ENCODE data around the gene CIAPIN1. TPM values are rescaled to one million over a fixed set of nuclear protein-coding genes. Genes with fewer than 3 reads are reported as not detected.

The CIAPIN1 gene
- total RNA-seq, 2 donors from 2014 or later = 54.9 to 67.4 TPM

GRCh38 chr16:57388359-57389086 is 58.7 kb downstream of the CIAPIN1 start:
- no peak overlapping the region for H3K9ac ChIP-seq (ENCODE audit: low read depth in 2 of 2, low read length in 2 of 2)
- no peaks in the 10 kb centered on the region for H3K27me3 ChIP-seq
- no peak overlapping the region for H3K4me3 ChIP-seq
- intact Hi-C loops (cut with DNase I) = no loop called here
- peaks cover 11% of the 10 kb centered on the region for H3K4me1 ChIP-seq
- DNase-seq = no peak
- no peaks in the 10 kb centered on the region for H3K9me3 ChIP-seq
- no peaks in the 10 kb centered on the region for H3K36me3 ChIP-seq
- TF ChIP-seq CTCF (IDR thresholded peaks at IDR 0.05) = no peak
- H3K27ac ChIP-seq = no peak overlapping the region

- H3K9me3 ChIP-seq = no peaks in the 10 kb centered on the region
- no peak overlapping the region for H3K9ac ChIP-seq (ENCODE audit: low read depth in 2 of 2, low read length in 2 of 2)
- no peaks in the 10 kb centered on the region for H3K27me3 ChIP-seq
- TF ChIP-seq CTCF (IDR thresholded peaks at IDR 0.05) = no peak
- no peak overlapping the region for H3K4me3 ChIP-seq
- no peak for DNase-seq
- no peaks in the 10 kb centered on the region for H3K36me3 ChIP-seq
- no peak overlapping the region for H3K27ac ChIP-seq
- H3K4me1 ChIP-seq = peaks cover 11% of the 10 kb centered on the region
- intact Hi-C loops (cut with DNase I) = no loop called here
Measured at GRCh38 chr16:57387598-57388354, 59.4 kb downstream of the CIAPIN1 start.

GRCh38 chr16:57386381-57386951 is 60.7 kb downstream of the CIAPIN1 start:
- TF ChIP-seq CTCF (IDR thresholded peaks at IDR 0.05) = no peak
- Histone ChIP-seq H3K27me3 (no peaks in the 10 kb centered on the region), H3K9ac (ENCODE audit: low read depth in 2 of 2, low read length in 2 of 2) (no peak overlapping the region), H3K36me3 (no peaks in the 10 kb centered on the region), H3K9me3 (no peaks in the 10 kb centered on the region), H3K4me3 (no peak overlapping the region), H3K27ac (no peak overlapping the region), H3K4me1 (peaks cover 11% of the 10 kb centered on the region)
- intact Hi-C loops (cut with DNase I) = no loop called here
- no peak for DNase-seq

GRCh38 chr16:57385083-57385482 is 62.1 kb downstream of the CIAPIN1 start:
- intact Hi-C loops (cut with DNase I) = no loop called here

More at GRCh38 chr16:57385083-57385482, 62.1 kb downstream of the CIAPIN1 start:
- Histone ChIP-seq H3K9ac (ENCODE audit: low read depth in 2 of 2, low read length in 2 of 2) (no peak overlapping the region), H3K9me3 (no peaks in the 10 kb centered on the region), H3K27me3 (no peaks in the 10 kb centered on the region), H3K36me3 (no peaks in the 10 kb centered on the region), H3K27ac (no peak overlapping the region), H3K4me1 (peaks cover 11% of the 10 kb centered on the region), H3K4me3 (no peak overlapping the region)
- TF ChIP-seq CTCF (IDR thresholded peaks at IDR 0.05) = no peak
- DNase-seq = no peak

Data from colonic mucosa (tissue), 4 donors.